WI38 (cell line): ENCODE measurements around the gene PRAMEF12.

ENCODE experiments used
- H3K4me3 ChIP-seq: 2 replicates; pipeline ENCODE4 v1.5.1; 2011; ENCODE audit warnings: low read depth, mild to moderate bottlenecking, control low read depth, low read length
- CTCF ChIP-seq: IDR thresholded peaks from 2 replicates; pipeline ENCODE4 v1.5.1; 2012; ENCODE audit warnings: low read depth, mild to moderate bottlenecking, control low read depth, low read length

PRAMEF12 gene

GRCh38 chr1:12745126-12745991 lies 28.2 kb upstream of the PRAMEF12 start:
- H3K4me3 ChIP-seq: no peak overlapping the region
- no peak for TF ChIP-seq CTCF

- TF ChIP-seq CTCF: no peak
- no peak within 1 kb of the TSS for H3K4me3 ChIP-seq
Observed at GRCh38 chr1:12745992-12746323, 27.6 kb upstream of the PRAMEF12 start, which contains the start of gene CFAP107. TSS of gene CFAP107 (plus strand) at chr1:12746200. CDS start at chr1:12746431, 231 bp downstream.

- TF ChIP-seq CTCF: no peak
- H3K4me3 ChIP-seq: no peak overlapping the region
Observed at GRCh38 chr1:12748778-12749355, 24.7 kb upstream of the PRAMEF12 start.

- TF ChIP-seq CTCF: no peak
- no peak overlapping the region for H3K4me3 ChIP-seq
Observed at GRCh38 chr1:12754738-12755137, 18.8 kb upstream of the PRAMEF12 start.

- no peak overlapping the region for H3K4me3 ChIP-seq
- no peak for TF ChIP-seq CTCF
Observed at GRCh38 chr1:12756273-12756672, 17.3 kb upstream of the PRAMEF12 start.

- no peak overlapping the region for H3K4me3 ChIP-seq
- TF ChIP-seq CTCF: no peak
Observed at GRCh38 chr1:12756768-12757413, 16.6 kb upstream of the PRAMEF12 start.

GRCh38 chr1:12757836-12758235 lies 15.7 kb upstream of the PRAMEF12 start:
- no peak for TF ChIP-seq CTCF
- H3K4me3 ChIP-seq: no peak overlapping the region
